Memory B cell (primary cell): Measurements from ENCODE around the gene ARHGAP45.
"Not testable (repeated sequence)": the region's sequence is repeated elsewhere in the genome, so short reads cannot be mapped to it uniquely, and the experiment has no call there.

Experiments
- ATAC-seq: fragments of 150-1000 bp; cut with Tn5 transposase; 2 replicates; pipeline ENCODE4 v1.10.0; 2021; ENCODE audit warnings: low read depth, mild to moderate bottlenecking, moderate library complexity
- DNase-seq, 2 donors: peaks; one replicate each; pipeline ENCODE4 v3.0.0; 2022; ENCODE audit warnings: low spot score in 2 of 2
- H3K27ac Mint-ChIP-seq: one replicate; pipeline ENCODE4 v1.8.0; 2022; ENCODE audit warnings: mild to moderate bottlenecking, moderate library complexity, mixed read lengths
- H3K27me3 Mint-ChIP-seq: one replicate; pipeline ENCODE4 v1.8.0; 2022; ENCODE audit warnings: mixed read lengths
- H3K36me3 Mint-ChIP-seq: one replicate; pipeline ENCODE4 v1.8.0; 2022; ENCODE audit warnings: mild to moderate bottlenecking, mixed read lengths
- H3K4me1 Mint-ChIP-seq: one replicate; pipeline ENCODE4 v1.8.0; 2022; ENCODE audit warnings: mixed read lengths
- H3K4me3 Mint-ChIP-seq: one replicate; pipeline ENCODE4 v1.8.0; 2022; ENCODE audit warnings: mild to moderate bottlenecking, moderate library complexity, mixed read lengths
- H3K9me3 Mint-ChIP-seq: one replicate; pipeline ENCODE4 v1.8.0; 2022; ENCODE audit warnings: mixed read lengths

The ARHGAP45 gene, protein sequence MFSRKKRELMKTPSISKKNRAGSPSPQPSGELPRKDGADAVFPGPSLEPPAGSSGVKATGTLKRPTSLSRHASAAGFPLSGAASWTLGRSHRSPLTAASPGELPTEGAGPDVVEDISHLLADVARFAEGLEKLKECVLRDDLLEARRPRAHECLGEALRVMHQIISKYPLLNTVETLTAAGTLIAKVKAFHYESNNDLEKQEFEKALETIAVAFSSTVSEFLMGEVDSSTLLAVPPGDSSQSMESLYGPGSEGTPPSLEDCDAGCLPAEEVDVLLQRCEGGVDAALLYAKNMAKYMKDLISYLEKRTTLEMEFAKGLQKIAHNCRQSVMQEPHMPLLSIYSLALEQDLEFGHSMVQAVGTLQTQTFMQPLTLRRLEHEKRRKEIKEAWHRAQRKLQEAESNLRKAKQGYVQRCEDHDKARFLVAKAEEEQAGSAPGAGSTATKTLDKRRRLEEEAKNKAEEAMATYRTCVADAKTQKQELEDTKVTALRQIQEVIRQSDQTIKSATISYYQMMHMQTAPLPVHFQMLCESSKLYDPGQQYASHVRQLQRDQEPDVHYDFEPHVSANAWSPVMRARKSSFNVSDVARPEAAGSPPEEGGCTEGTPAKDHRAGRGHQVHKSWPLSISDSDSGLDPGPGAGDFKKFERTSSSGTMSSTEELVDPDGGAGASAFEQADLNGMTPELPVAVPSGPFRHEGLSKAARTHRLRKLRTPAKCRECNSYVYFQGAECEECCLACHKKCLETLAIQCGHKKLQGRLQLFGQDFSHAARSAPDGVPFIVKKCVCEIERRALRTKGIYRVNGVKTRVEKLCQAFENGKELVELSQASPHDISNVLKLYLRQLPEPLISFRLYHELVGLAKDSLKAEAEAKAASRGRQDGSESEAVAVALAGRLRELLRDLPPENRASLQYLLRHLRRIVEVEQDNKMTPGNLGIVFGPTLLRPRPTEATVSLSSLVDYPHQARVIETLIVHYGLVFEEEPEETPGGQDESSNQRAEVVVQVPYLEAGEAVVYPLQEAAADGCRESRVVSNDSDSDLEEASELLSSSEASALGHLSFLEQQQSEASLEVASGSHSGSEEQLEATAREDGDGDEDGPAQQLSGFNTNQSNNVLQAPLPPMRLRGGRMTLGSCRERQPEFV

GRCh38 chr19:1066748-1067340 is at the start of gene ARHGAP45:
Gene ARHGAP45 (plus strand): TSS chr19:1067167. CDS start chr19:1067406, 239 bp downstream.
- Mint-ChIP-seq H3K4me3 (peak within 1 kb of the TSS; percentile 92), H3K36me3 (peaks cover 21% of the 10 kb centered on the region), H3K27me3 (no peaks in the 10 kb centered on the region), H3K9me3 (no peaks in the 10 kb centered on the region), H3K27ac (peak within 1 kb of the TSS; percentile 94), H3K4me1 (peaks cover 46% of the 10 kb centered on the region)
- DNase-seq = peak; percentile 71 to 75
- ATAC-seq = peak; percentile 46

DNA sequence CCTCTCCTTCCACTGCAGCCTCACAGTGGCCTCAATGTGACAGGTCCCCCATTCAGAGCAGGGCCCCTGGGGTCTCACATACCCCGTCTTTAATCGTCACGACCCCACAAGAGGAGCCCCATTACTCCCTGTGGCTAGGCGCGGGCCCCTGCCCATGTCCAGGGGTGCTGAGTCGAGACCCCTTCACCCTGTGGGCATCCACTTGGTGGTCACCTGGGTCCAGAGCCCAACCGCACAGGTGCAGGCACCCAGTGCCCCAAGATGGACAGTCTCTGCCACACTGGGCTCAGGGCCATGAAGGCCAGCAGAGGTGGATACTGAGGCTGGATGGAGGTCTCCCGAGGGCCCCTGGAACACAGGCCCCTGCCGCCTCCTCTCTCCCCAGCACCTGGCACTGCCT is 49.1 kb upstream of the ARHGAP45 start:
- H3K4me1 Mint-ChIP-seq = peaks cover 30% of the 10 kb centered on the region
- no peak for ATAC-seq
- H3K9me3 Mint-ChIP-seq = no peaks in the 10 kb centered on the region
- peaks cover 3% of the 10 kb centered on the region for H3K36me3 Mint-ChIP-seq
- H3K27me3 Mint-ChIP-seq = no peaks in the 10 kb centered on the region
- no peak for DNase-seq
- peak overlapping the region; percentile 80 for H3K4me3 Mint-ChIP-seq
- H3K27ac Mint-ChIP-seq = peak overlapping the region; percentile 84

DNA sequence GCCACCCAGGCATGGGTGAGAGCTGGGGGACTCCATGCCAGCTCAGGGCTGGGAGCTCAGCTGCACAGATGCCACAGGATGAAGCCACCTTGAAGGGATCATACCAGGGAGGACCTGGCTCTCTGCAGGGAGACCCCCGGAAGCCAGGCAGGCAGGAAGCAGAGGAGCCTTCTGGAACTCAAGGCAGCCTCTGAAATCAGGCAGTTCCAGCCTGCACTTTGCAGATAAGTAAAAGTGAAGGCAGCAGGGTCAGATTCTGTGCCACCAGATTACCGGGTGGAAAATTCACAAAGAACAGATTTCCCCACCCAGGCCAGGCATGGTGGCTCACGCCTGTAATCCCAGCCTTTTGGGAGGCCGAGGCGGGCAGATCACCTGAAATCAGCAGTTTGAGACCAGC is 48.6 kb upstream of the ARHGAP45 start:
- DNase-seq (no peak), ATAC-seq (no peak)
- Mint-ChIP-seq H3K27me3 (no peaks in the 10 kb centered on the region), H3K27ac (peak overlapping the region; percentile 84), H3K4me1 (peaks cover 30% of the 10 kb centered on the region), H3K9me3 (no peaks in the 10 kb centered on the region), H3K36me3 (peaks cover 3% of the 10 kb centered on the region), H3K4me3 (peak overlapping the region; percentile 96)

DNA sequence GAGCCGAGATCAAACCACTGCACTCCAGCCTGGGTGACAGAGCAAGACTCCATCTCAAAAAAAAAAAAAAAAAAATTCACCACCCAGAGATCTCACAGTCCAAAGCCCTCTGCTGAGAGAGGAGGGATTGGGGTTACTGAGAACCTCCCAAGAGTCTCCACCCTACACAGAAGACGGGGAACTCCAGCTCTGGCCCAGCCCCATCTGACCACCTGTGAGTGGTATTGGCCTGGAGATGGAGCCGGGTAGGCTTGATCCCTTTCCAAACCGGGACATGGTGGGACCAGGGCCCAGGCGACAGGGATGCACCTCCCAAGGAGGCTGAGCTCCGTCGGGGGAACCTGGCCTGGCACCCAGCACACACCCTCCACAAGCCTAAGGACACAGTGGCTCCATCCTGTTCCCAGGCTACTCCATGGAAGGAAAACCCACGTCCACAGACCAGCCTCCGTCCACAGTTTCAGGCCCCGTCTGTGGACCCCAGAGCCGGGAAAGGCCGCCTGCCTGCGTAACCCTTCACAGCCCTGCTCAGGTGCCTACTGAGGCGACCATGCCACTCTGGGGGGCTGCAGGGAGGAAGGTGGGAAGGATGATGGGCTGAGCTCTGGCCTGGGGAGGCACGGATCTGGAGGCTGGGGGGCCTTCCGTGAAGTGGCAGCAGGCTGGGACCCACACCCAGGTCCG is 47.9 kb upstream of the ARHGAP45 start:
- Mint-ChIP-seq H3K9me3 (no peaks in the 10 kb centered on the region), H3K27ac (peak overlapping the region; percentile 68)
- ATAC-seq = no peak

GRCh38 chr19:1019616-1019961 is 47.4 kb upstream of the ARHGAP45 start:
- DNase-seq (no peak), ATAC-seq (no peak)
- peaks cover 30% of the 10 kb centered on the region for H3K4me1 Mint-ChIP-seq
- H3K4me3 Mint-ChIP-seq = peak overlapping the region; percentile 96
- no peaks in the 10 kb centered on the region for H3K9me3 Mint-ChIP-seq
- peak overlapping the region; percentile 100 for H3K27ac Mint-ChIP-seq
- no peaks in the 10 kb centered on the region for H3K27me3 Mint-ChIP-seq
- peaks cover 3% of the 10 kb centered on the region for H3K36me3 Mint-ChIP-seq

More for the DNA sequence above, 47.9 kb upstream of the ARHGAP45 start:
- H3K27me3 Mint-ChIP-seq = no peaks in the 10 kb centered on the region
- peaks cover 3% of the 10 kb centered on the region for H3K36me3 Mint-ChIP-seq
- DNase-seq = no peak
- H3K4me1 Mint-ChIP-seq = peaks cover 30% of the 10 kb centered on the region
- H3K4me3 Mint-ChIP-seq = peak overlapping the region; percentile 96

GRCh38 chr19:1019980-1020867 is 46.7 kb upstream of the ARHGAP45 start:
- ATAC-seq (no peak), DNase-seq (no peak)
- Mint-ChIP-seq H3K27me3 (no peaks in the 10 kb centered on the region), H3K36me3 (peaks cover 3% of the 10 kb centered on the region), H3K4me3 (peak overlapping the region; percentile 96), H3K9me3 (no peaks in the 10 kb centered on the region), H3K4me1 (peaks cover 32% of the 10 kb centered on the region), H3K27ac (peak overlapping the region; percentile 100)

DNA sequence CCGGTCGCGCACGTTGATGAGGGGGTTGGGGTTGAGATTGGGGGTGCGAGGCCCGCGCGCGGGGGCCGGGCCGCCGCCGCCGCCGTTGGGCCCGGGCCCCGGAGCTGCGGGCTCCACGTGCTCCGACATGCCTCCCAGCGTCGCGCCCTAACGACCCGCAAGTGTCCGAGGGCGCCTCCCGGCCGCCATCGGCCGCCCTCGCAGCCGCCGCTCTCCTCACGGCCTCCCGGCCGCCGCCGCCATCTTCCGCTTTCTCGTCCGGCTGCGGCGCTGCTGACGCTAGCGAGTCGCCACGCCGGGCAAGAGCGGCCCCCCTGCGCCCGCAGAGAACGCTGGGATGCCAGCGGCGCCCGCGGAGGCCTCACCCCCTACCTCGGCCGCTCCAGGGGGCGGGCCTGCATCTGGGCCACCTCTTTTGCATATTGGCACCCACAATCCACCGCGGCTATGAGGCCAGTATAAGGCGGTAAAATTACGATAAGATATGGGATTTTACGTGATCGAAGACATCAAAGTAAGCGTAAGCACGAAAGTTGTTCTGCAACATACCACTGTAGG is 46.0 kb upstream of the ARHGAP45 start, which contains the start of gene TMEM259:
Gene TMEM259, minus strand, starts transcription at position 256 of the 558 bp plus-strand sequence. Its CDS starts 127 bp downstream, at position 129.
- Mint-ChIP-seq H3K27ac (peak within 1 kb of the TSS; percentile 100), H3K9me3 (no peaks in the 10 kb centered on the region), H3K36me3 (peaks cover 3% of the 10 kb centered on the region), H3K4me1 (peaks cover 33% of the 10 kb centered on the region), H3K27me3 (no peaks in the 10 kb centered on the region), H3K4me3 (peak within 1 kb of the TSS; percentile 96)
- DNase-seq = peak; percentile 92 to 97
- peak; percentile 85 for ATAC-seq

- not testable (repeated sequence) for H3K27ac Mint-ChIP-seq, H3K36me3 Mint-ChIP-seq, H3K27me3 Mint-ChIP-seq, H3K4me3 Mint-ChIP-seq, H3K9me3 Mint-ChIP-seq, ATAC-seq, DNase-seq
- H3K4me1 Mint-ChIP-seq = peaks cover 12% of the 10 kb centered on the region
Measured at GRCh38 chr19:1023883-1024188, 43.1 kb upstream of the ARHGAP45 start.

DNA sequence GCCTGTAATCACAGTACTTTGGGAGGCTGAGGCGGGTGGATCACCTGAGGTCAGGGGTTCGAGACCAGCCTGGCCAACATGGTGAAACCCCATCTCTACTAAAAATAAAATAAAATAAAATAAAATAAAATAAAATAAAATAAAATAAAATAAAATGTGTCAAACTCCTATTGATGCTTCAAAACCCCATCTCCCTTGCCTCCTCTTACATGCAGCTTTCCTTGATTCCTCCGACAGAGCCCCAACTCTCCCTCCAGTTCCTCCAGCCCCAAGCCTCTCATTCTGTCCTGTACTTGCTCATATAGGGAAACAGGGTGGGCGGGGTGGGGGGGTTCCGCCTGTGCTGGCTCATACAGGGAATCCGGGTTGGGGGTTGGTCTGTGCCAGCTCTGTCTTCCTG is 41.9 kb upstream of the ARHGAP45 start:
- not testable (repeated sequence) for H3K4me3 Mint-ChIP-seq, ATAC-seq, H3K9me3 Mint-ChIP-seq, H3K27ac Mint-ChIP-seq, DNase-seq, H3K36me3 Mint-ChIP-seq, H3K27me3 Mint-ChIP-seq
- H3K4me1 Mint-ChIP-seq = peaks cover 12% of the 10 kb centered on the region

GRCh38 chr19:1025960-1026782 is 40.8 kb upstream of the ARHGAP45 start, which contains the start of gene CNN2:
Gene CNN2 (plus strand): TSS chr19:1026608. CDS start chr19:1026662, 54 bp downstream.
- Mint-ChIP-seq H3K4me3 (peak within 1 kb of the TSS; percentile 98), H3K27me3 (no peaks in the 10 kb centered on the region), H3K9me3 (no peaks in the 10 kb centered on the region), H3K4me1 (peaks cover 13% of the 10 kb centered on the region), H3K27ac (peak within 1 kb of the TSS; percentile 90), H3K36me3 (no peaks in the 10 kb centered on the region)
- ATAC-seq (peak; percentile 46), DNase-seq (peak in 1 of 2 donors; percentile 63)

DNA sequence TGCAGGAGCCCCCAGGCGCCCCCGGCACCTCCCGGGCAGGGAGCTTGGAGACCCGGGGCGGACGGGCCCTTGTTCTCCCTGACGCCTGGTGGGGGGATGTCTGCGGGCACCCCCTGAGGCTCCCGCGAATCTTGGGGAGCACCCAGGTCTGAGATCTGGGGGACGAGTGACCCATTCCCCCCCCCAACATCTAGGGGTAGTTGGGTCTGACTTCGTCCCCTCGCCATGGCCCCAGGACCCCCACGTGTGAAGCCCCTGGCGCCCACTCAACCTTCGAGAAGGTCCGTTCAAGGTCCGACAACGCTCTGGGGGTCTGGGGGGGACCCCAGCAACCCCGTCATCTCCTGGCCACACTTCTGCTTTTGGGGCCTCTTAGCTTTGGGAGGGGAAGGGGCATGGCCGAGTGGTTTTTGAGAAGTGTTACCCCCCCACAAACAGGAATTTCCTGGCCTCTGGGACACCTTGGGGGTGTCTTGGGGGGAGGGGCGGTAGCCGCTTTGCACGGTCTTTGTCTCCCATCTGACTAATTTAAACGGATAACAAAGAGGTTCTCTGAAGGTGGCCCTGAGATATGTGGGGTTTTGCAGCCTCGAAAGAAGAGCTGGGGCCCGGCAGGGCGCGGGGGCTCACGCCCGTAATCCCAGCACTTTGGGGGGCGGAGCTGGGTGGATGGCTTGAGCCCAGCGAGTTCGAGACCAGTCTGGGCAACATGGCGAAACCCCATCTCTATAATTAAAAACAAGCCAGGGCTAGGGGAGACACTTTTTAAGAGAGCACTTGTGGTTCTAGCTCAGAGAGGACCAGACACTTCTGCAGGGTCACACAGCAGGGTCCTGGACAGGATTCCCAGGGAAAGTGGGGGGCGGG is 40.0 kb upstream of the ARHGAP45 start:
- Mint-ChIP-seq H3K4me1 (peaks cover 7% of the 10 kb centered on the region), H3K36me3 (no peaks in the 10 kb centered on the region), H3K27ac (peak overlapping the region; percentile 90), H3K4me3 (peak overlapping the region; percentile 98), H3K27me3 (no peaks in the 10 kb centered on the region), H3K9me3 (no peaks in the 10 kb centered on the region)
- ATAC-seq (peak; percentile 44), DNase-seq (peak in 1 of 2 donors; percentile 58)
